Muscle of arm (tissue), 12 donors: Measurements from ENCODE around the gene CACNB1. TPM values are rescaled to one million over a fixed set of nuclear protein-coding genes. Genes with fewer than 3 reads are reported as not detected.
"Not testable (repeated sequence)": the region's sequence is repeated elsewhere in the genome, so short reads cannot be mapped to it uniquely, and the experiment has no call there.

ENCODE experiments used
- DNase-seq: peaks from one replicate; pipeline ENCODE4 v3.0.0-alpha.2; 2013
- polyA plus RNA-seq, 12 donors: library from polyadenylated mRNA; unstranded; fragments of 120-200 nt; gene quantifications; one replicate each; pipeline ENCODE4 v1.2.1, GENCODE V29; 2013; ENCODE audit not compliant: insufficient read length in 12 of 12

CACNB1 gene
- polyA plus RNA-seq, 12 donors, result 97.2 to 262 (median 162) TPM; not detected in 1

- DNase-seq, result no peak
Measured at GRCh38 chr17:39178536-39178935, 18.9 kb downstream of the CACNB1 start.

GRCh38 chr17:39177256-39177655 lies 20.2 kb downstream of the CACNB1 start:
- DNase-seq, result no peak

- no peak for DNase-seq
Measured at GRCh38 chr17:39175695-39176093, 21.8 kb downstream of the CACNB1 start.

GRCh38 chr17:39174920-39175694 lies 22.4 kb downstream of the CACNB1 start:
- peak; percentile 75 for DNase-seq

- no peak for DNase-seq
Measured at GRCh38 chr17:39173526-39174274, 23.8 kb downstream of the CACNB1 start.

GRCh38 chr17:39173080-39173479 lies 24.4 kb downstream of the CACNB1 start:
- no peak for DNase-seq

GRCh38 chr17:39171933-39172332 lies 25.5 kb downstream of the CACNB1 start:
- DNase-seq, result no peak

GRCh38 chr17:39170558-39170957 lies 26.9 kb downstream of the CACNB1 start:
- DNase-seq, result no peak

GRCh38 chr17:39170109-39170508 lies 27.4 kb downstream of the CACNB1 start:
- no peak for DNase-seq

GRCh38 chr17:39169518-39169917 lies 28.0 kb downstream of the CACNB1 start:
- DNase-seq, result no peak

- DNase-seq, result no peak
Measured at GRCh38 chr17:39169101-39169500, 28.4 kb downstream of the CACNB1 start.

- not testable (repeated sequence) for DNase-seq
Measured at GRCh38 chr17:39168503-39168902, 29.0 kb downstream of the CACNB1 start.

GRCh38 chr17:39167476-39167875 lies 30.0 kb downstream of the CACNB1 start:
- peak; percentile 56 for DNase-seq

- no peak for DNase-seq
Measured at GRCh38 chr17:39166437-39167335, 30.8 kb downstream of the CACNB1 start.

GRCh38 chr17:39165841-39166349 lies 31.6 kb downstream of the CACNB1 start, which contains the start of gene ARL5C:
Gene ARL5C, minus strand, starts transcription at chr17:39166161. Its CDS starts 401 bp downstream, at chr17:39165760.
- no peak for DNase-seq

GRCh38 chr17:39165178-39165840 lies 32.2 kb downstream of the CACNB1 start:
- DNase-seq, result no peak

- peak; percentile 90 for DNase-seq
Measured at GRCh38 chr17:39164675-39165143, 32.8 kb downstream of the CACNB1 start.

- no peak for DNase-seq
Measured at GRCh38 chr17:39161962-39162361, 35.5 kb downstream of the CACNB1 start.

GRCh38 chr17:39158623-39159022 lies 38.8 kb downstream of the CACNB1 start:
- DNase-seq, result no peak

- no peak for DNase-seq
Measured at GRCh38 chr17:39156491-39156890, 41.0 kb downstream of the CACNB1 start.

GRCh38 chr17:39155654-39156053 lies 41.8 kb downstream of the CACNB1 start:
- DNase-seq, result no peak
